ENCODE measurements around the gene ANKRD55. TPM values are rescaled to one million over a fixed set of nuclear protein-coding genes. Genes with fewer than 3 reads are reported as not detected.

ANKRD55 gene
- total RNA-seq, 1 donor from 2014 or later: not detected

GRCh38 chr5:56278335-56278753 is 45.2 kb upstream of the ANKRD55 start:
- no peak for TF ChIP-seq CTCF (IDR thresholded peaks at IDR 0.05)
- DNase-seq (ENCODE audit: low spot score): no peak
- Mint-ChIP-seq H3K4me3 (ENCODE audit: unreplicated experiment) (no peak overlapping the region), H3K27me3 (ENCODE audit: low read depth) (no peaks in the 10 kb centered on the region), H3K36me3 (ENCODE audit: low read depth) (no peaks in the 10 kb centered on the region), H3K9me3 (ENCODE audit: low read depth) (peaks cover 4% of the 10 kb centered on the region), H3K27ac (ENCODE audit: unreplicated experiment) (peak overlapping the region; percentile 76), H3K4me1 (ENCODE audit: low read depth) (peaks cover 32% of the 10 kb centered on the region)

GRCh38 chr5:56277573-56277972 is 44.4 kb upstream of the ANKRD55 start:
- H3K27ac Mint-ChIP-seq (ENCODE audit: unreplicated experiment): peak overlapping the region; percentile 76

GRCh38 chr5:56273376-56273955 is 40.3 kb upstream of the ANKRD55 start:
- H3K27ac Mint-ChIP-seq (ENCODE audit: unreplicated experiment): no peak overlapping the region
- no peak overlapping the region for H3K4me3 Mint-ChIP-seq (ENCODE audit: unreplicated experiment)
- DNase-seq (ENCODE audit: low spot score): no peak
- H3K9me3 Mint-ChIP-seq (ENCODE audit: low read depth): peaks cover 4% of the 10 kb centered on the region
- no peaks in the 10 kb centered on the region for H3K27me3 Mint-ChIP-seq (ENCODE audit: low read depth)
- peaks cover 33% of the 10 kb centered on the region for H3K4me1 Mint-ChIP-seq (ENCODE audit: low read depth)
- H3K36me3 Mint-ChIP-seq (ENCODE audit: low read depth): no peaks in the 10 kb centered on the region
- no peak for TF ChIP-seq CTCF (IDR thresholded peaks at IDR 0.05)

More at GRCh38 chr5:56277573-56277972, 44.4 kb upstream of the ANKRD55 start:
- Mint-ChIP-seq H3K4me1 (ENCODE audit: low read depth) (peaks cover 32% of the 10 kb centered on the region), H3K9me3 (ENCODE audit: low read depth) (peaks cover 4% of the 10 kb centered on the region), H3K36me3 (ENCODE audit: low read depth) (no peaks in the 10 kb centered on the region), H3K27me3 (ENCODE audit: low read depth) (no peaks in the 10 kb centered on the region), H3K4me3 (ENCODE audit: unreplicated experiment) (no peak overlapping the region)
- TF ChIP-seq CTCF (IDR thresholded peaks at IDR 0.05): no peak
- no peak for DNase-seq (ENCODE audit: low spot score)

GRCh38 chr5:56272765-56273164 is 39.6 kb upstream of the ANKRD55 start:
- DNase-seq (ENCODE audit: low spot score): no peak
- H3K27me3 Mint-ChIP-seq (ENCODE audit: low read depth): no peaks in the 10 kb centered on the region
- no peak for TF ChIP-seq CTCF (IDR thresholded peaks at IDR 0.05)
- H3K9me3 Mint-ChIP-seq (ENCODE audit: low read depth): peaks cover 4% of the 10 kb centered on the region
- no peak overlapping the region for H3K4me3 Mint-ChIP-seq (ENCODE audit: unreplicated experiment)
- H3K27ac Mint-ChIP-seq (ENCODE audit: unreplicated experiment): no peak overlapping the region
- peaks cover 26% of the 10 kb centered on the region for H3K4me1 Mint-ChIP-seq (ENCODE audit: low read depth)
- H3K36me3 Mint-ChIP-seq (ENCODE audit: low read depth): no peaks in the 10 kb centered on the region

GRCh38 chr5:56270568-56271392 is 37.6 kb upstream of the ANKRD55 start:
- H3K27ac Mint-ChIP-seq (ENCODE audit: unreplicated experiment): peak overlapping the region; percentile 50
- TF ChIP-seq CTCF (IDR thresholded peaks at IDR 0.05): peak; percentile 98
- no peak overlapping the region for H3K4me3 Mint-ChIP-seq (ENCODE audit: unreplicated experiment)
- no peaks in the 10 kb centered on the region for H3K36me3 Mint-ChIP-seq (ENCODE audit: low read depth)
- DNase-seq (ENCODE audit: low spot score): no peak
- no peaks in the 10 kb centered on the region for H3K27me3 Mint-ChIP-seq (ENCODE audit: low read depth)
- peaks cover 20% of the 10 kb centered on the region for H3K4me1 Mint-ChIP-seq (ENCODE audit: low read depth)
- peaks cover 4% of the 10 kb centered on the region for H3K9me3 Mint-ChIP-seq (ENCODE audit: low read depth)
